ENCODE results near the gene HMG20B. TPM values are rescaled to one million over a fixed set of nuclear protein-coding genes. Genes with fewer than 3 reads are reported as not detected.
A peak's percentile ranks its signal among the peaks of the same experiment; 100 is the strongest.

HMG20B gene
- total RNA-seq, 1 experiment from 2014 or later = 127 TPM

- DNase-seq (ENCODE audit: low read depth) = no peak
Observed at GRCh38 chr19:3607303-3608078, 34.7 kb downstream of the HMG20B start.

- DNase-seq (ENCODE audit: low read depth) = no peak
Observed at GRCh38 chr19:3608079-3608641, 35.4 kb downstream of the HMG20B start.

GRCh38 chr19:3608750-3609322, 36.1 kb downstream of the HMG20B start:
- DNase-seq (ENCODE audit: low read depth) = peak; percentile 15

- no peak for DNase-seq (ENCODE audit: low read depth)
Observed at GRCh38 chr19:3609779-3610719, 37.3 kb downstream of the HMG20B start.

- DNase-seq (ENCODE audit: low read depth) = no peak
Observed at GRCh38 chr19:3610745-3611717, 38.3 kb downstream of the HMG20B start.

GRCh38 chr19:3611841-3612240, 39.1 kb downstream of the HMG20B start:
- no peak for DNase-seq (ENCODE audit: low read depth)

GRCh38 chr19:3612330-3612729, 39.6 kb downstream of the HMG20B start:
- no peak for DNase-seq (ENCODE audit: low read depth)

- DNase-seq (ENCODE audit: low read depth) = no peak
Observed at GRCh38 chr19:3612901-3613741, 40.4 kb downstream of the HMG20B start.

- no peak for DNase-seq (ENCODE audit: low read depth)
Observed at GRCh38 chr19:3613818-3614661, 41.3 kb downstream of the HMG20B start.

GRCh38 chr19:3614858-3615505, 42.2 kb downstream of the HMG20B start:
- no peak for DNase-seq (ENCODE audit: low read depth)

- no peak for DNase-seq (ENCODE audit: low read depth)
Observed at GRCh38 chr19:3615524-3616135, 42.9 kb downstream of the HMG20B start.

GRCh38 chr19:3617463-3617862, 44.7 kb downstream of the HMG20B start:
- no peak for DNase-seq (ENCODE audit: low read depth)

GRCh38 chr19:3618144-3618810, 45.5 kb downstream of the HMG20B start:
- peak; percentile 29 for DNase-seq (ENCODE audit: low read depth)

- no peak for DNase-seq (ENCODE audit: low read depth)
Observed at GRCh38 chr19:3618811-3619630, 46.3 kb downstream of the HMG20B start.

GRCh38 chr19:3619631-3620012, 46.9 kb downstream of the HMG20B start:
- DNase-seq (ENCODE audit: low read depth) = no peak

GRCh38 chr19:3620145-3620816, 47.5 kb downstream of the HMG20B start:
- no peak for DNase-seq (ENCODE audit: low read depth)
